AG09319 (cell line): ENCODE measurements around the gene MRPS34.
"Not testable (repeated sequence)": the region's sequence is repeated elsewhere in the genome, so short reads cannot be mapped to it uniquely, and the experiment has no call there.

Experiments used
- DNase-seq: peaks from one replicate; pipeline ENCODE4 v3.0.0-alpha.2; 2010; ENCODE audit warnings: low read depth; ENCODE audit errors: extremely low read depth
- CTCF ChIP-seq: IDR thresholded peaks from 2 replicates; pipeline ENCODE4 v1.5.1; 2011; ENCODE audit warnings: low read depth, mild to moderate bottlenecking, inconsistent platforms, low read length, moderate library complexity

MRPS34 gene

GRCh38 chr16:1734816-1735215 lies 38.1 kb downstream of the MRPS34 start:
- TF ChIP-seq CTCF, result no peak
- no peak for DNase-seq

- no peak for TF ChIP-seq CTCF
- no peak for DNase-seq
Observed at GRCh38 chr16:1734123-1734522, 38.8 kb downstream of the MRPS34 start.

- DNase-seq, result not testable (repeated sequence)
Observed at GRCh38 chr16:1732551-1732987, 40.4 kb downstream of the MRPS34 start.

- no peak for DNase-seq
- no peak for TF ChIP-seq CTCF
Observed at GRCh38 chr16:1732071-1732470, 40.9 kb downstream of the MRPS34 start.

GRCh38 chr16:1731603-1732002 lies 41.3 kb downstream of the MRPS34 start:
- DNase-seq, result no peak
- TF ChIP-seq CTCF, result no peak

GRCh38 chr16:1731073-1731472 lies 41.9 kb downstream of the MRPS34 start:
- DNase-seq, result no peak
- no peak for TF ChIP-seq CTCF

- no peak for DNase-seq
- no peak for TF ChIP-seq CTCF
Observed at GRCh38 chr16:1729445-1729844, 43.5 kb downstream of the MRPS34 start.

GRCh38 chr16:1729026-1729425 lies 43.9 kb downstream of the MRPS34 start:
- TF ChIP-seq CTCF, result no peak
- DNase-seq, result no peak
